DMS114 treated with DMSO at 0.1 percent for 48 hours (cell line): ENCODE measurements around the gene KLHL7.
A peak's percentile ranks its signal among the peaks of the same experiment; 100 is the strongest.

Experiments
- DNase-seq: peaks from one replicate; lab custom pipeline; 2025; ENCODE audit not compliant: unreplicated experiment; lab: John Stamatoyannopoulos, UW

The KLHL7 gene, protein sequence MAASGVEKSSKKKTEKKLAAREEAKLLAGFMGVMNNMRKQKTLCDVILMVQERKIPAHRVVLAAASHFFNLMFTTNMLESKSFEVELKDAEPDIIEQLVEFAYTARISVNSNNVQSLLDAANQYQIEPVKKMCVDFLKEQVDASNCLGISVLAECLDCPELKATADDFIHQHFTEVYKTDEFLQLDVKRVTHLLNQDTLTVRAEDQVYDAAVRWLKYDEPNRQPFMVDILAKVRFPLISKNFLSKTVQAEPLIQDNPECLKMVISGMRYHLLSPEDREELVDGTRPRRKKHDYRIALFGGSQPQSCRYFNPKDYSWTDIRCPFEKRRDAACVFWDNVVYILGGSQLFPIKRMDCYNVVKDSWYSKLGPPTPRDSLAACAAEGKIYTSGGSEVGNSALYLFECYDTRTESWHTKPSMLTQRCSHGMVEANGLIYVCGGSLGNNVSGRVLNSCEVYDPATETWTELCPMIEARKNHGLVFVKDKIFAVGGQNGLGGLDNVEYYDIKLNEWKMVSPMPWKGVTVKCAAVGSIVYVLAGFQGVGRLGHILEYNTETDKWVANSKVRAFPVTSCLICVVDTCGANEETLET

DNA sequence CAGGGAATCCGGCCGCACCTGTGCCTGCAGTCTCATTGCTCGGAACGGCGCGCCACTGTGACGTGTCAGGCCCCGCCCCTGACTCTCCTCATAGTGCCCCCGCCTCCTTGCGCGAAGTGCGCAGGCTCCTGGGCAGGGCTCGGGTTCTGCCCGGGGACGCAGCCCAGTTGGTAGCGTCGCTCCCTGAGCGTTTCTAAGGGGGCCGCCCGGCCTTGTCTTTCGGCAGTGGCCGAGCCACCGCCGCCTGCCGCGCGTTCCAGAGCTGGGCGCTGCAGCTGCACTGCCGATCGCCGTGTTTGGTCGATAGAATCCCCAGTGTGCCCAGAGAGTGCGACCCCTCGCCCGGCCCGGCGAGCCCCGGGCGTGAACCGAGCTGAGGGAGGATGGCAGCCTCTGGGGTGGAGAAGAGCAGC is at the start of gene KLHL7:
KLHL7 (plus strand) TSS at position 142 of the 413 bp plus-strand sequence; CDS start at position 384, 242 bp downstream.
- DNase-seq, result peak; percentile 83

DNA sequence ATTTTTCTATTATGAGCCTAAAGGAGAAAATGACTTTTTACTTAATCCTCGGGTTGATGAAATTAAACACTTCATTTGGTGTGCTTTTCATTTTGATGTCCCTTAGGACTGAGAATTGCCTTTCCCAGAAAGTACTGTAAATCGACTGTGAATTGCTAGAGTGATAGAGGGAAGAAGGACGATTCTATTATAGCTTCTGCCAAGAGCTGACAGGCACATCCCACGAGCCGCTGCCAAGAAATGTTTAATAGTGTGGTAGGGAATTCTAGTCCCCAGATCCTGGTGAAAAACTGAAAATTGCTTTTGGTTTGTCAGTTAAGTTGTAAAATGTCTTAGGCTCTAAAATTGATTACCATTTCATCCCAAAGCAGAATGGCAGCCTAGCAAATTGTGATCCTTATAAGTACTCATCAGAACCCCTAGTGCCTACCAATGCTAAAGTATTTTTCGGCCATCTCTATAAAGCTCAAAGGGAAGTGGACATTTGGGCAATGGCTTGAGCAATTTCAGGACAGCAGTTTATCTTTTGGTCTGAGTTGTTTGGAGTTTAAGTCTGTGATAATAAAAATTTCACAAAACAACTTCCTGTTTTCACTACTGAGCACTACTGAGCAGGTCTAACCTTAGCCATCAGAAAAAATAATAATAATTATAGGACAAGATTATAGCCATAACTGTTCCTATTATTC is 47.0 kb upstream of the KLHL7 start:
- DNase-seq, result no peak

DNA sequence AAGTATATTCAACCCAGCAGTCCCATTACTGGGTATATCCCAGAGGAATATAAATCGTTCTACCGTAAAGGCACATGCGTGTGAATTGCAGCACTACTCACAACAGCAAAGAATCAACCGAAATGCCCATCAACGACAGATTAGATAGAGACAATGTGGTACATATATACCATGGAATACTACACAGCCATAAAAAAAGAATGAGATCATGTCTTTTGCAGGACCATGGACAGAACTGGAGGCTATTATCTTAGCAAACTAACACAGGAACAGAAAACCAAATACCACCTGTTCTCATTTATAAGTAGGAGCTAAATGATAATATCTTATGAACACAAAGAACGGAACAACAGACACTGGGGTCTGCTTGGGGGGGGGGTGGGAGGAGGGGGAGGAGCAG is 44.3 kb upstream of the KLHL7 start:
- DNase-seq, result no peak

DNA sequence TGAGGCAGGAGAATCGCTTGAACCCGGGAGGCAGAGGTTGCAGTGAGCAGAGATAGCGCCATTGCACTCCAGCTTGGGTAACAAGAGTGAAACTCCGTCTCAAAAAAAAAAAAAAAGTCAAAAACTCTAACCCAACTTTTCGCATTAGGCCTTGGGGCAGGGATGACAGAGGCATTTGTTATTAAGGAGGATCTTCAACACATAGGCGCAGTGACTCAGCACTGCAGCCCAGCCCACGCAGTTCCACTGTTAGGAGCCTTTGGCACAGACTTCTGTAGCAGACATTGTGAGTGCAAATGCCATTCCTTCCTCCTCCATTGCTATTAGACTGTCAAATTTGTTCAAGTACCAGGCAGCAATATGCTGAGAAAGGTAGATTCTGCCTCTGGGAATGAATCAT is 43.1 kb upstream of the KLHL7 start:
- no peak for DNase-seq

DNA sequence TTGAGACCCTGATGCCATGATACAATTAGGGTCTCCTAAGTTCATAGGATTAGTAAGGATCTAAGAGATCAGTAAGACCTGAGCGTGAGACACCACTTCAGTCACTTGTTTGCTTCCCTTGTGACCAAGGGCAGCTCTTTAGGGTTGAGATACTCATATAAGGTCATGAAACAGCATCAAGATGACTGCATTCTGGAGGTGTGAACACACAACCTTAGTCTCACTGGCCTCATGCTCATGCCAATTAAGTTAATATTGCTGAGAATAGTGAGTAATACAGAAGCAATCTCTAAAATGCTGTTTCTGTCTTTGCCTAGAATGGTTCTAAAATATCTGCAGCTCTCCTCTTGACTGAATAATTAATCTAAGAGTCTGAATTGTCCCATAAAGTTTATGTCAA is 39.6 kb upstream of the KLHL7 start:
- no peak for DNase-seq

DNA sequence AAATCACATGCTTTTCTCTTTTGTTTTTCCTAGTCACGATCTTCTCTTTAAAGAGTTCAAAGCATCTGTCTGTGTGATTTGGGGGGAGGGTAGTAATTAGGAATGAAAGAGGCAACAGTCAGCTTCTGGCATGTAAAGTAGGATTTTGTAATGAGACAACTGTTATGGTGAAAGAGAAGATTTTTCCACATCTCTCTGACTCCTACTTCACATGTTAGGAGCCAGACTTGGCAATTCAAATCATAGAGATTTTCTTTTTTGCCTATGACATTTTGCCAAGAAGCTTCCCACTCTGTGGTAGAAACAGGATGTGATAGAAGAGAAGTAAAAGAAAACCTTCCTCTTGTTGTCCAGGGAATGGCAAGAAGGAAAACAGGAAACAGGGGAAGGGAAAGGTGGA is 38.3 kb upstream of the KLHL7 start:
- DNase-seq, result no peak

DNA sequence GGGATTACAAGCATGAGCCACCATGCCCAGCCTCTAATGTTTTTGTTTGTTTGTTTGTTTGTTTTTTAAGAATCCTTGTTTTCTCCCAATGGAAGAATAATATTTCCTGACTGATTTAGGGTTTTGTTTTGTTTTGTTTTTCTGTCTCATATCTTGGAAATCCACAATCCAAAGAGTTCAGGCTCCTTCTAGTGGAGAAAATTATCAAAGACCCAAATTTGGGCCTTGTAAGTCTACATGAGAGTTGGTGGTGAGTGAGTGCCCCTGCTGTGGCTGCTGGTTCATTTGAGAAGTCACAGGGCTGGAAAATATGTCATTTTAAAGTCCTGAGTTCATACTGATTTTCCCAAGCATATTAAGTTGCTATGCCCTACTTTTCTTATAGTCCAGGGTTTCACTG is 33.5 kb upstream of the KLHL7 start:
- peak; percentile 22 for DNase-seq

DNA sequence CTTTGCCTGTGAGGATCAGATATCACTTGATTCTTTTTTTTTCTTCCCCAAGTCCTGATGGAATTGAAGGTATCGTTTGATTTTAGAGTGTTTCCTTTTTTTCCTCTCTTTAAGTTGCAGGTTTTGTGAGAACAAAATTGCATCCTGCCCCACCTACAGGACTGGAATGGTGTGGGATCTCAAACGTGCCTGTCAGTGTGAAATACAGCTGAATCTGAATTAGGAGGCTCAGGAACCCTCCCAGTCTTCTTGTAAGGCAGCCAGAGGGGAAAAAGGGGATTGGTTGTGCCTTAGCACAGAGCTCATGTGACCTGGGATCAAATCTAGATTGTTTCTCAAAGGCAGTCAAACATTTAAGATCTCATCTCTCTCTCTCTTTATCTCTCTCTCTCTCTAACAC is 32.7 kb upstream of the KLHL7 start:
- DNase-seq, result no peak

DNA sequence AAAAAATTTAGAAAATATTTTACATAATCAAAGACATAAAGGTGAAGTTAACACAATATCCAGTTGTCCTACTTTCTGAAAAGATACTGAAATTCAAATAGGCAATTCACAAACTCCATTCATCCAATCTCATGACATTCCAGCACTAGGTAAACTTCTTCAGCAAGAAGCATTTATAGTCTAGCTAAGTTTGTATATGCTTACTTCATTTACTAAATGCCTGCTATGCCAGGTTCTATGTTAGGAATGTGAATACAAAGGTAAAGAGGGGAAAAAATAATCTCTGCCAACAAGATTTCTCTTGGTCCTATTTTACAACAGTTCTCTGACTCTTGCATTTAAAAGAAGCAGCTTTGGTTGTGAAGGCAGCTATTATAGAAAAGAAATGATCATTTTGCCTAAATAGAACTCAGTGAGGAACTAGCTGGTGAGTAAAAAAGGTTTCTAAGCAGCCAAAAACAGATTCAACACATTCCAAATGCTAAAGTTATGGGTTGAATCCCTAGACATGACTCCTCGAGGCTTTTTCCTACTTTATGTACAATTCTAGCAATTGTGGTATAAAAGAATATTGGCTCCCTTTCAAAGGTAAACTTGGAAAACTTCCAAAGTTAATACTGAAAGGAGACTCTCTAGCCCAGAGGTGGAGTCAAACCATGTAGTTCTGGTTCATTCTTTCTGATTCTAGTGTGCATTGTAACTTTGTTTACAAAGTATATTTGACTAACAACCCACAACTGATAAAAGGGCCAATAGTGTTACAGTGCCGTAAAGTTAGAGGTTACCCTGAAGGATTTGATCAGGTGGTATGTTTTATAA is 30.9 kb upstream of the KLHL7 start:
- DNase-seq, result no peak

DNA sequence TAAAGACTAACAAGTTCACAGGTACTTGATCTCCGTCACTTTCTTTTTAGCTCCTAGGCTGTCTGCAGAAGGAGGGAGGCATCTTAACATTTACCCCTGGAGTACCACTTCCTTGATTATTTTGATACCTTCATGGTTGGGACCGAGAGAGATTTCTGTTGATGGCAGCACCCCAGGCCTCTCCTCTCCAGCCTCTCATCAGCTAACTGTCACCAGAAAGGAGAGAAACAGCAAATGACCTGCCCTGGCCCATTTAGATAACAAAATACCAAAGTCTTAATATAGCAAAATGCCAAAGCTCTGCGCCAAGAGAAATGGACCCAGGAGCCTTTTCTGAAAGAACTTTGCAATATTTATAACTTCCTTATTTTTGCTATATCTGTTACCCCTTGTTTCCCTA is 30.0 kb upstream of the KLHL7 start:
- DNase-seq, result no peak

DNA sequence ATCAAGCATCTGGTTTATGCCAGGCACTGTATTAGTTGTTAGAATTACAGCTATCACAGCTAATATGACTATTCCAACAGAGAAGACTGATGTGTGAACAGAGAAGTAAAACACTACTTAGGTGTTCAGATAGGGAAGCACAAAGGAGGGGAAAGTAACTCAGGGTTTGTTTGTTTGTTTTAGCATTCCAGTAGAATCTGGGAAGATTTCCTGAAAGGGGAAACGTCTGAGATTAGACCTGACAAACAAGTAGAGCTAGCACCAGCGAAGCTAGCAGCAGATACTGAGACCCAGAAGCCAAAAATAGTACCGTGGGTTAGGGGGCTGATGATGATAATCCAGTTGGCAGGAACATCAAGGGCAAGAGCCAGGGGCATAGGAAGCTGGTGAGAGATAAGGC is 28.8 kb upstream of the KLHL7 start:
- DNase-seq, result no peak

DNA sequence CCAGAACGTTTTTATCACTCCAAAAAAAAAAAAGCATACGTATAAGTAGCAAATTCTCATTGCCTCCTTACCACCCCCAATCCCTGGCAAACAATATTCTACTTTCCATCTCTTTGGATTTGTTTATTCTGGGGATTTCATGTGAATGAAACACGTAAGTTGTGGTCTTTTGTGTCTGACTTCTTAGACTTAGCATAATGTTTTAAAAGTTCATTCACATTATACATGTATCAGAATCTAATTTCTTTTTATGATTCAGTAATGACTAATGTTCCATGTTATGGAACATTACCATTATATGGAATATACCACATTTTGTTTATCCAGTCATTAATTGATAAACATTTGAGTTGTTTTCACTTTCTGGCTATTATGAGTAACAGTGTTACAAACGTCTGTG is 12.5 kb upstream of the KLHL7 start:
- DNase-seq, result no peak

DNA sequence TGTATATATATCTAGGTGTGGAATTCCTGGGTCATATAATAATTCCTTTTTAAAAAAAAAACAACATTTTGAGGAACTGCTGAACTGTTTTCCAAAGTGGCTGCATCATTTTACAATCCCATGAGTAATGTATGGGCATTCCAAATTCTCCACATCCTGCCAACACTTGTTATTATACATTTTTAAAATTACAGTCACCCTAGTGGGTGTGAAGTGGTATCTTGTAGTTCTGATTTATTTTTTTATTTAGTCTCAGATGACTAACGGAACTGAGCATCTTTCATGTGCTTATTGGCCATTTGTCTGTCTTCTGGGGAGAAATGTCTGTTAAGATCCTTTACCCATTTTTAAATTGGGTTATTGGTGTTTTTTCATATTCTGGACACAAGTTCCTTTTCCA is 12.0 kb upstream of the KLHL7 start:
- DNase-seq, result no peak

DNA sequence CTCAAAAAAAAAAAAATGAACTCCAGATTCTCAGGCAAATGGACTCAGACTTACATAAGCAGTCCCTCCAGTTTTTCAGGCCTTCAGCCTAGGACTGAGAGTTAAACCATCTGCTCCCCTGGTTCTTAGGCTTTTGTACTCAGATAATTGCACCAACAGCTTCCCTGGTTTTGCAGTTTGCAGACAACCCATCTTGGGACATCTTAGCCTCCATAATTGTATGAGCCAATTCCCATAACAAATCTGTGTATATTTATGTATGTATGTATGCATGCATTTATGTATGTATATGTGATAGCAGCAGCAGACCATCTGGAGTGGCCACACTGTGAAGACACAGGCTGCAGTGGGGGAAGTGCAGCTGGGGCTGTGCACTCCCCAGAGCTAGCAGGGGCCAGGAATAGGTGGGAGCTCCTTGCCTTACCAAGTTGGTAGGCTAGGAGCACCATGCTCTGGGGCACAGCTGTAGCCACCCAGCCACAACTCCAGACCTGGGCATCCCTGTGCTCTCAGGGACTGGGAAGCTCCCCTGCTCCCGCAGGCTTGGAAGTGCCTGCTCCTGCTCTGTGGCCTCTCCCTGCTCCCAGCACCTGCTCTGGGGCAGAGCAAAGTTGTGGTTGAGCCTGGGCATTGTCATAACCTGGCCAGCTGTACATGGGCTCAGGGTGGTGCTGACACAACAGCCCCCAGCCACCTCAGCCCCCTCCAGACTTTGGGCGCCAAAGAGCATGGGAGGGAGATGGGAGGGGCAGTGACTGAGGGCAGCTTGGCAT is 8.9 kb upstream of the KLHL7 start:
- no peak for DNase-seq

DNA sequence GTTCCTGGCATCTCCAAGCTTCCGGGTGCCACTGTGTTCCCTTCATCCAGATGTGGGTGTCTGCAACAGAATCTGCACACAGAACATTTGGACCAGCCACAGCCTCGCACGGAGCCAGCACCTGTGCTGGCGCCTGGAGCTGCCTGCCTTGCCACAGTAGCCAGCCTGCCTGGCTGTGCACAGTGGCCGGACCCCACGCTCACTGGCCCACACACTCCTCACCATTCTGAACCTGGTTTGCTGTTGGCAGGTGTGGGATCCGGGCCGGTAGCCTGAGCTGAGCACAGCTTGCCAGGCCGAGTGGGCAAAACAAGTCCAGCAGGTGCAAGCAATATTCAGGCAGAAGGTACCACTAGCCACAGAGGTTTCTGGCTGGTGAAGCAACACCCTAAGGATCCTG is 7.6 kb upstream of the KLHL7 start:
- DNase-seq, result no peak

DNA sequence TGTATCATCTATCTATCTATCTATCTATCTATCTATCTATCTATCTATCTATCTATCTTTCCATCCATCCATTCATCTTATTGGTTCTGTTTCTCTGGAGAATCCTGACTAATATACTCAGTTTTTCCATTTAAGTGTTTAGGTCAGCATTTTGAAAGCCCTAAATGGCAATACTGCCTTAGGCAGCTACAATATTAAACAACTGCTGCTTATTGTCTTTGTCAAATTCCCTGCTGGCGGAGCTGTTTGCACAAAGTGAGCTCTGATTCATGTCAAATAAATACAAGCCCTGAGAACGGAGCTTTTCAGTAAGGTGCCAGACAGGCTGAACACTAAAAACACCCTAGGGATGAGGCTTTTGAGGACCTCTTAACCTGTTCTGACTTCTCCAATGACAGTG is 7.1 kb upstream of the KLHL7 start:
- DNase-seq, result no peak

DNA sequence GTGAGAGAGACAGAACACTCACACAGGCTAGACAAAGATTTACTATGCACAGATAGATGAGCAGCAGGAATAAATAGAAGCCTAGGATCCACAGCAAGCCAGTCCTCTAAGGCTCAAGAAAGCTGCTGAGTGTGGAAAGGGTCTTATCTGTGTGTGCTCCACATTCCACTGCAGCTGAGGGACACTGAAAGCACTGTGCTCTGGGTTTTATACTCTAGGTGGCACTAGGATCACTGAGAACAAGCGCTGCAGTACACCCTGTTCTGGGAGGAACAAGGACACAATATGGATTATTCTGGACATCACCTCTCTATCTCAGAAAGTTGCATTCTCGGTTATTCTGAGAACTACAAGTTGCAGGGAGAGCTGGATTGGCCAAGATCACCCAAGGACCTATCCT is 4.9 kb upstream of the KLHL7 start:
- no peak for DNase-seq

DNA sequence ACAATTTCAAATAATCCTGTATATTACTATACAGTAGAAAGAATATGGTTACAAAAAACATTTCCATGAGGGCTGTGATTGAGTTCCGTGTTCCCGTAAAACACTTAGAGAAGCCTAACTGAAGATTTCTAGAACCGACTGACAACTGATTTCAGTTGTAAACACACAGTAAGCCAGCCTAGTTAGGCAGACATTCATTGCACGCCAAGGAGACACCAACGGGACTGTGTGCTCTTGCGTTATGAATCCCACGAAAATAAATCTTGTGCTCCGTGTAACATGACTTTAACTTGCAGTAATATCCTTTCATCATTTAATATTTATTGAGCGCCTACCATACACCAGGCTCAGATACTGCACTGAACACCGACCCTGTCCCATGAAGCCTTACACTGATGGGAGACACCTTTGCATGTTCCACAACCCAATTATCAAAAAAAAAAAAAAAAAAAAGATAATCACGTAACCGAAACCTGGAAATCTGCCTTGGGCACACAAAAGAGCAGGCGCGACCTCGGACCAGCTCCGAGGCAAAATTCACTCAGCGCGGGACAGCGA is 420 bp upstream of the KLHL7 start:
- no peak for DNase-seq

DNA sequence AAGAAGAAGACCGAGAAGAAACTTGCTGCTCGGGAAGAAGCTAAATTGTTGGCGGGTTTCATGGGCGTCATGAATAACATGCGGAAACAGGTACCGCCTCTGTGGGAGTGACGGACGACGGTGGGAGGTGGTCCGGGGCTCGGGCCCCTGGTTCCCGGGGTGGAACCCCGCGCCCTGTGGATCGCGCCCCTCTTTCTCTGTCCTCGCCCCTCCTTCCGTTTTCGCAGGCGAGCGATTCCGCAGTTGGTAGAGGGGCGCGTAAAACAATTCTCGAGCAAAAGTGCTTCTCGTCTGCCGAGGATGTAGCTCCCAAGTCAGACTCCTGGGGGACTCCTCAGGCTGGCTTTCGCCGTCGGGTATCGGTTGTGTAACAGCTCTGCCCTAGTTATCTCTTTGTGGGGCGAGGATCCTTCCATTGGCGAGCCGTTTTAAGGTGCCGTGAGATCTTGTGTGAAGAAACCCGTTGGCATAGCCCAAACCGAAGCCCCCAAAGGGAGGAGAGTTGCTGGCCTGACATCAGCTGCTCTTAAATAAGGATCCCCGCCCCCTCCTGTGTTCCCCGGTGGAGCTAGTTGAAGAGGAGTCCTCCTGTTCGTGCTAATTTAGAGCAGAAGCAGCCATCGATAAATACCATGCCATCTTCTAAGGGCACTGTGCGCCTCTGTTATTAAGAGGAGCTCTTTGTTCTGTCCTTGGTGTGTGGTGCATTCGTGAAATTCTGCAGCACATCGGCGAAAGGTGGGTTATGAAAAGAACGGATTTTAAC is 655 bp downstream of the KLHL7 start:
- DNase-seq, result peak; percentile 60
